ENCODE measurements around the gene SSH3. TPM values are rescaled to one million over a fixed set of nuclear protein-coding genes. Genes with fewer than 3 reads are reported as not detected.

Gene SSH3
- total RNA-seq, 1 experiment from 2014 or later = 89.6 TPM

DNA sequence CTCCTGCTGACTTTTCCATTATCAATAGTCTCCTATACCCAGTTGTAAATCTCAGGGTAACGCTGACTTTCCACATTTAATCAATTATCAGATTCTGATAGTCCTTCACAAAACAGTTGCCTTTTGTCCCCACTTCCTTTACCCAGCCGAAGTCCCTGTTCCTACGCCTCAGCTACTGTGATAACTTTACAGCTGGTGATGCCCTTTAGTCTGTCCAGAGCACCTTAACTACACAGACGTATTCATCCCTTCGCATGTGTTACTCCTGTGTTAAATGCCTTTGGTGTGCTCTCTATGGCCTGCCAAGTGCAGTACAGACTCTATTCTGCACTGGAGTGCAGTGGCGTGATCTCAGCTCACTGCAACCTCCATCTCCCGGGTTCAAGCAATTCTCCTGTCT, 20.2 kb downstream of the SSH3 start:
- H3K9me3 Mint-ChIP-seq (ENCODE audit: unreplicated experiment) = no peaks in the 10 kb centered on the region
- peaks cover 5% of the 10 kb centered on the region for H3K36me3 Mint-ChIP-seq (ENCODE audit: insufficient read depth, unreplicated experiment)
- DNase-seq = no peak
- BruUV-seq (replicated peaks) = no TSS peak
- POLR2A ChIA-PET = no interaction called here
- TF ChIP-seq, protein P1, sequence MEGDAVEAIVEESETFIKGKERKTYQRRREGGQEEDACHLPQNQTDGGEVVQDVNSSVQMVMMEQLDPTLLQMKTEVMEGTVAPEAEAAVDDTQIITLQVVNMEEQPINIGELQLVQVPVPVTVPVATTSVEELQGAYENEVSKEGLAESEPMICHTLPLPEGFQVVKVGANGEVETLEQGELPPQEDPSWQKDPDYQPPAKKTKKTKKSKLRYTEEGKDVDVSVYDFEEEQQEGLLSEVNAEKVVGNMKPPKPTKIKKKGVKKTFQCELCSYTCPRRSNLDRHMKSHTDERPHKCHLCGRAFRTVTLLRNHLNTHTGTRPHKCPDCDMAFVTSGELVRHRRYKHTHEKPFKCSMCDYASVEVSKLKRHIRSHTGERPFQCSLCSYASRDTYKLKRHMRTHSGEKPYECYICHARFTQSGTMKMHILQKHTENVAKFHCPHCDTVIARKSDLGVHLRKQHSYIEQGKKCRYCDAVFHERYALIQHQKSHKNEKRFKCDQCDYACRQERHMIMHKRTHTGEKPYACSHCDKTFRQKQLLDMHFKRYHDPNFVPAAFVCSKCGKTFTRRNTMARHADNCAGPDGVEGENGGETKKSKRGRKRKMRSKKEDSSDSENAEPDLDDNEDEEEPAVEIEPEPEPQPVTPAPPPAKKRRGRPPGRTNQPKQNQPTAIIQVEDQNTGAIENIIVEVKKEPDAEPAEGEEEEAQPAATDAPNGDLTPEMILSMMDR (IDR thresholded peaks at IDR 0.05; ENCODE audit: insufficient read depth in 1 of 2, low read depth in 1 of 2, low read length in 1 of 2, severe bottlenecking in 1 of 2, unreplicated experiment in 1 of 2) = no peak
- no peak overlapping the region for H3K27ac Mint-ChIP-seq (ENCODE audit: unreplicated experiment)
- H3K4me1 Mint-ChIP-seq (ENCODE audit: low read depth, unreplicated experiment) = no peaks in the 10 kb centered on the region
- intact Hi-C loops (cut with micrococcal nuclease; ENCODE audit: unreplicated experiment) = no loop called here
- Histone ChIP-seq H3K36me3 (ENCODE audit: control insufficient read depth, insufficient read depth, low read length) (no peaks in the 10 kb centered on the region), H3K4me3 (ENCODE audit: low read depth, low read length) (no peak overlapping the region), H3K4me1 (0 out of 2 replicates have a peak, but pooled peaks cover 2% of the 10 kb centered on the region), H3K27me3 (replicated peaks; ENCODE audit: control insufficient read depth, insufficient read depth, low read length) (no peaks in the 10 kb centered on the region), H3K9me3 (0 out of 2 replicates have a peak, but pooled peaks cover 3% of the 10 kb centered on the region)
- H3K4me3 Mint-ChIP-seq (ENCODE audit: unreplicated experiment) = no peak overlapping the region
- H3K27me3 Mint-ChIP-seq (ENCODE audit: insufficient read depth, unreplicated experiment) = no peaks in the 10 kb centered on the region
- CTCF ChIA-PET = interaction anchor here (0.7 to 1.5 kb wide), 3 partner anchors 28 to 57 kb away, joined by 3 to 4 read pairs (median 4); partner anchors contain the start of gene GRK2

DNA sequence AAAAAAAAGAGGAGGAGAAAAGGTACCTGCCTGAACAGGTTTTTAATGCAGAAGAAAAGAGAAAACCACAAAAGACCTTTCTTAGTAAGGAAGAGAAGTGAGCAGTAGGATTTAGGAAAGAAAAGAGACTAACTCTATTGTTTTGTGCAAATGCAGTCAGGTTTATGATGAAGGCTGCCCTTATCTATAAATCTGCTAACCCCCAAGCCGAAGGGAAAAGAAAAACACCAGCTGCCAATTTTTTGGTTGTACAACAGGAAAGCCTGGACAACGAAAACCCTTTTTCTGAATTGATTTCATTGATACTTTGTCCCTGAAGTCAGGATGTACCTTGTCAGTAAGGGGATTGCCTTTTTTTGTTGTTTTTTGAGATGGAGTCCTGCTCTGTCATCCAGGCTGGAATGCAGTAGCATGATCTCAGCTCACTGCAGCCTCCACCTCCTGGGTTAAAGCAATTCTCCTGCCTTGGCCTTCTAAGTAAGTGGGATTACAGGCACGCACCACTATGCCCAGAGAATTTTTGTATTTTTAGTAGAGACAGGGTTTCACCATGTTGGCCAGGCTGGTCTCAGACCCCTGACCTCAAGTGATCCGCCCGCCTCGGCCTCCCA, 28.9 kb downstream of the SSH3 start:
- no peaks in the 10 kb centered on the region for H3K9me3 Mint-ChIP-seq (ENCODE audit: unreplicated experiment)
- POLR2A ChIA-PET = no interaction called here

DNA sequence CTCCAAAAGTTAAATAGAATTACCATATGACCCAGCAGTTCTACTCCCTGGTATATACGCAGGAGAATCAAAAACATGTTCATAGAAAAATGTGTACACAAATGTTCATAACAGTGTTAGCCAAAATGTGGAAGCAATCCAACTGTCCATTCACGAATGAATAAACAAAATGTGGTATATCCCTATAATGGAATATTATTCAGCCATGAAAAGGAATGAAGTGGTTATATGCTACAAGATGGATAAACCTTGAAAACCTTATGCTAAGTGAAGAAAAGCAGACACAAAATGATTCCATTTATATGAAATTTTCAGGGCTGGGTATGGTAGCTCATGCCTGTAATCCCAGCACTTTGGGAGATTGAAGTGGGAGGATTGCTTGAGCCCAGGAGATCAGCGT, 33.9 kb downstream of the SSH3 start:
- Histone ChIP-seq H3K4me3 (ENCODE audit: low read depth, low read length) (no peak overlapping the region), H3K9me3 (no peaks in the 10 kb centered on the region), H3K4me1 (no peaks in the 10 kb centered on the region), H3K36me3 (ENCODE audit: control insufficient read depth, insufficient read depth, low read length) (no peaks in the 10 kb centered on the region), H3K27me3 (replicated peaks; ENCODE audit: control insufficient read depth, insufficient read depth, low read length) (no peaks in the 10 kb centered on the region)
- H3K27me3 Mint-ChIP-seq (ENCODE audit: insufficient read depth, unreplicated experiment) = no peaks in the 10 kb centered on the region
- H3K36me3 Mint-ChIP-seq (ENCODE audit: insufficient read depth, unreplicated experiment) = no peaks in the 10 kb centered on the region
- ChIA-PET POLR2A (no interaction called here), CTCF (no interaction called here)
- BruUV-seq (replicated peaks) = no TSS peak
- no peak overlapping the region for H3K4me3 Mint-ChIP-seq (ENCODE audit: unreplicated experiment)
- TF ChIP-seq, protein P1 (IDR thresholded peaks at IDR 0.05; ENCODE audit: insufficient read depth in 1 of 2, low read depth in 1 of 2, low read length in 1 of 2, severe bottlenecking in 1 of 2, unreplicated experiment in 1 of 2) = no peak
- peaks cover 10% of the 10 kb centered on the region for H3K9me3 Mint-ChIP-seq (ENCODE audit: unreplicated experiment)
- DNase-seq = no peak
- intact Hi-C loops (cut with micrococcal nuclease; ENCODE audit: unreplicated experiment) = no loop called here
- no peak overlapping the region for H3K27ac Mint-ChIP-seq (ENCODE audit: unreplicated experiment)
- no peaks in the 10 kb centered on the region for H3K4me1 Mint-ChIP-seq (ENCODE audit: low read depth, unreplicated experiment)

More for the DNA sequence above, 28.9 kb downstream of the SSH3 start:
- CTCF ChIA-PET = interaction anchor here (1.4 to 1.5 kb wide), 2 partner anchors 13 to 15 kb away, joined by 3 to 4 read pairs; no protein-coding TSS in a partner anchor
- no peak overlapping the region for H3K27ac Mint-ChIP-seq (ENCODE audit: unreplicated experiment)
- H3K9me3 ChIP-seq = 0 out of 2 replicates have a peak, but pooled peaks cover 2% of the 10 kb centered on the region
- no peak for DNase-seq
- no peaks in the 10 kb centered on the region for H3K36me3 Mint-ChIP-seq (ENCODE audit: insufficient read depth, unreplicated experiment)
- no peak overlapping the region for H3K4me3 Mint-ChIP-seq (ENCODE audit: unreplicated experiment)
- TF ChIP-seq, protein P1 (IDR thresholded peaks at IDR 0.05; ENCODE audit: insufficient read depth in 1 of 2, low read depth in 1 of 2, low read length in 1 of 2, severe bottlenecking in 1 of 2, unreplicated experiment in 1 of 2) = no peak
- intact Hi-C loops (cut with micrococcal nuclease; ENCODE audit: unreplicated experiment) = no loop called here
- H3K27me3 ChIP-seq (replicated peaks; ENCODE audit: control insufficient read depth, insufficient read depth, low read length) = no peaks in the 10 kb centered on the region
- H3K4me3 ChIP-seq (ENCODE audit: low read depth, low read length) = no peak overlapping the region
- no peaks in the 10 kb centered on the region for H3K4me1 ChIP-seq
- no TSS peak for BruUV-seq (replicated peaks)
- no peaks in the 10 kb centered on the region for H3K27me3 Mint-ChIP-seq (ENCODE audit: insufficient read depth, unreplicated experiment)
- H3K36me3 ChIP-seq (ENCODE audit: control insufficient read depth, insufficient read depth, low read length) = no peaks in the 10 kb centered on the region
- H3K4me1 Mint-ChIP-seq (ENCODE audit: low read depth, unreplicated experiment) = no peaks in the 10 kb centered on the region
